Stimulated activated CD8-positive, alpha-beta memory T cell treated with anti-CD3 and anti-CD28 coated beads, Interleukin-15, amount 100 ng/mL, for 24 hours (primary cell): ENCODE measurements around the gene SLC2A1.

ENCODE experiments used
- DNase-seq: peaks from one replicate; pipeline ENCODE4 v3.0.0-alpha.2; 2020; ENCODE audit warnings: low read depth

SLC2A1 gene

DNA sequence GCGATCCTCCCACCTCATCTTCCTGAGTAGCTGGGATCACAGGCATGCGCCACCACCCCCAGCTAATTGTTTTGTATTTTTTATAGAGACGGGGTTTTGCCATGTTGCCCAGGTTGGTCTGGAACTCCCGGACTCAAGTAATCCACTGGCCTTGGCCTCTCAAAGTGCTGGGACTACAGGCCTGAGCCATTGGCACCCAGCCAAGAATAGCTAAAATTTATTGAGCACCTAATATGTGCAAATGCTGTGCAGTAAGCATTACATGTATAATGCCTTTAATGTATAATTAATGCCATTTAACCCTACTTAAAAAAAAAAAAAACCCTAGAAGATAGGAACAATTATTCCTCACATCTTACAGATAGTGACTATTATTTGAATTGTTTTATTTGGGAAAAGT, 69.4 kb downstream of the SLC2A1 start:
- DNase-seq: no peak

DNA sequence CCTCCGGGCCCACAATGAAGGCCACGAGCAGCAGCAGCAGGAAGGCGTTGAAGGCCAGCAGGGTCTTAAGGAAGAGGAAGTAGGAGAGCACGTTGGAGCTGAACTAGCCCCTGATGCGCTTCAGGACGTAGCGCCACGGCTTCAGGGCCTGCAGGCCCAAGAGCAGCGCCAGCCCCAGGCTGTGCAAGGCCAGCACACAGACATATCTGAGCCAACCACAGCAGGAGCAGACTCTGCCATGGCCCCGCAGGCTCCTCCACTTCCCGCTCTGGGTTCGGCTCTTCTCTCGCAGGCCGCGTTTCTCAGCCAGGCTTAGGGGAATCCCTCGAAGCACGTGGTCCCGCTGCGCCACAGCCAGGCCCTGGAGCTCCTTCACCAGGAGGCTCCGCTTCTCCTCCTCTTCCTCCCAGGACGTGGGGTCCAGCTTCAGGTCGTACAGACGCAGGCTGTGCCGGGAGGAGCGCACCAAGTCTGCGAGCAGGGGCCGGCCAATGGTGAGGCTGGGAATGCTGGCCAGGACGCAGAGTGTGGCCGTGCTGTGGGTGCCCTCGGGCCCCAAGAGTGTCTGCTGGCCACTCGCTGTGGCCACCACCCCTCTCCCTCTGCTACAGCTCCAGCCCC, 70.5 kb downstream of the SLC2A1 start:
- DNase-seq: no peak

DNA sequence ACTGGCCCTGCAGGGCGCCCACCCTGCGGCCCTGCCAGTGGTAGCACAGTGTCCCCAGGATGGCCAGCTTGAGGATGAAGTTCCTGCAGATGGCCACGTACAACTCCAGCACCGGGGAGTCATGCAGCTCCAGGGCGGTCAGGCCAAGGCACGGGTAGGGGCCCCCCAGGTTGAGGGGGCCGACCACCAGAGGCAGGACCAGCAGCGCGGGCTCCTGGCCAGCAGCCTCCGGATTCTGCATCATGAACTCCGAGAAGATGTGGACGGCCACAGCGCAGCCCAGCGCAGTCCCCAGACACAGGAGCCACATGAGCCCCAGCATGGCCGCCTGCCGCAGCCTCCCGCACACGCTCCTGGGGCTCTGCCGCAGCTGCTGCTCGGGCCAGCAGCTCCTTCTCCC, 71.3 kb downstream of the SLC2A1 start:
- DNase-seq: no peak

DNA sequence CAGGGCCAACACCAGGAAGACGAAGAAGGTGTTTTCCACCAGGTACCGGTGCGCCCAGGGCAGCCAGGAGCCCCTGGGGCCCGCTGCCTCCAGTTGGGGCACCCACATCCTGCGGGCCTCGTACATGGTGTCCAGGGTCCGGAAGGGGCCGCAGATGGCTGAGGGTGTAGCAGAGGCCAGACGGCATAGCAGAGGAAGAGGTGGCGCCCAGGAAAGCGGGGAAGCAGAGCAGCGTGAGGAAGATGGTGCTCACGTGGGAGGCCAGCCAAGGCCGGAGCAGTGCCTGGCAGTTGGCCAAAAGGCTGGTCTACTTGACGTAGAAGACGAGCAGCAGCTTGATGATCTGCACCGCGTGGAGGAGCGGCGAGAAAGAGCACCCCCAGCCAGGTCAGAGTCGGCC, 71.9 kb downstream of the SLC2A1 start:
- no peak for DNase-seq

DNA sequence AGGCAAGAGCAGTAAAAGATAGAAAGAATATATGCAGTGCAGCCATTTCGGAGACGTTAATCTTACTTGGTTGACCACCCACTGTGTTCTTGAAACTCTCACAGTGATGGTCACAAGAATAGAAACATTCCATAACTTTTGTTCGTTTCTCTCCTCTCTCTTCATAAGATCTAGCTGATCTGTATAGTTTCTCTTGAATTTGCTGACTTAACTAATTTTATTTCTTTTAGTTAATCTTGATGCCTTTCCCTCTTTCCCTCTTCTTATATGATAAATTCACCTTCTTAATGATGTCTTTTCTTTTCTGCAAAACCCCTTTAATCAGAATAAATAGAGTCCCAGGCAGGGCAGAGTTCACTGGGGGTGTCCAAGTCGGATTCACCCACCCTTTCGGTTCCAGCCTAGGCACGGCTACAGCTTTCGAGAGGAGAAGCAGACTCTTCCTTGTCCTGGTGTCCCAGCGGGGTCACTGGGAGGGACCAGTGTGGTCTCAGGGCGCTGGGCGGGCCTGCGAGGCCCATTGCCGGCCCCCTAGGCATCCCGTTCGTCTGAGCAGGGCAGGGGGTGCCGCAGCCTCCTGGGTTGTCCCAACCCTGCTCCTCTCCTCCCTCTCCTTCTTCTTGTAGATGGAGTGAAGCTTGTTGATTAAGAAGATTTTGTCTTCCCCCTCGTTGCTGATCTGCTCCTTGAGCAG, 72.5 kb downstream of the SLC2A1 start:
- no peak for DNase-seq

DNA sequence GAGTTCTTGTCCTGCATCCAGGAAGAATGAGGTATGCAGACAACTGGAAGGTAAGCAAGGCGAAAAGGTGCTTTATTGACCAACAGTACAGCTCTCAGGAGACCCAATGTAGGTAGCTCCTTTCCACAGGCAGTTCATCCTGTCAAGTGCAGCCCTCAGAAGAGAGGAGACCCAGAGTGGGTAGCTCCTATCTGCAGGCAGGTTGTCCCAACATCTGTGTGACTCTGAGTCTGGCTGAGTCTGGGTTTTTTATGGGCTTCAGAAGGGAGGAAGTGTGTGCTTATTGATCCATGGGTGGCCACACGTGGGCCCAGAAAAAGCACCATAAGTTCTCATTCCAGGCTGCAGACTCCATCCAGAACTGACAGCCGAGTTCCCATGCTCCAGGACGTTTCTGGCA, 78.3 kb downstream of the SLC2A1 start:
- no peak for DNase-seq

DNA sequence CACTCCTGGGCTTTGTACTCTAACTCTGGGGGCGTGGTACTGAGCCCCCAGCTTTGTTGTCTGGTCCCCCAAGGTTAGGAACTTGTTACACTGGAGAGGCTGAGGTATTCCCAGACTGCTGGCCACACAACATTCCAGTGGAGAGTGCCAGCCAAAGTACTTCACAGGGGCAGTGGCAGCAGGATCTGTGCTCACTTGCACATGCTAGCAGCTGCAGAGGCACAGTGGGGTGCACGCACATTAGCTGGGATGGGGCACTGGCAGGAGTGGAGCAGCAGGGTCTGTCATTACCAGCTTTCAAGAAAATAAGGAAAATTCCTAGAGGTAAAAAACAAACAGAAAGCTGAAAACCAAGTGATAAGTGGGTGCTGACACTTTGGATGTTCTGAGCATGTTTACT, 81.3 kb downstream of the SLC2A1 start:
- DNase-seq: no peak

DNA sequence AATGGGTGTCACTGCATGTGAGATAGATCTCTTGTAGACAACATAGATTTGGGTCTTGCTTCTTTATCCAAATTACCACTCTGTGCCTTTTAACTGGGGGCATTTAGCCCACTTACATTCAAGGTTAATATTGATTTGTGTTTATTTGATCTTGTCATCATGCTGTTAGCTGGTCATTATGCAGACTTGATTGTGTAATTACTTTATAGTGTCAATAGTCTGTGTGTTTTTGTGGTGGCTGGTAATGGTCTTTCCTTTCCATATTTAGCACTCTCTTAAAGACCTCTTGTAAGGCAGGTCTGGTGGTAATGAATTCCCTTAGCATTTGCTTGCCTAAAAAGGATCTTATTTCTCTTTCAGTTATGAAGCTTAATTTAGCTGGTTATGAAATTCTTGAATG, 82.7 kb downstream of the SLC2A1 start:
- no peak for DNase-seq
